SH-SY5Y (cell line): ENCODE measurements around the gene TWIST2.

Experiments used
- GATA2 ChIP-seq: IDR thresholded peaks from 2 replicates; pipeline ENCODE4 v1.6.1; 2011; ENCODE audit warnings: mild to moderate bottlenecking, low read depth, low read length
- GATA3 ChIP-seq: IDR thresholded peaks from 2 replicates; pipeline ENCODE4 v1.6.1; 2011; ENCODE audit warnings: low read depth, mild to moderate bottlenecking, low read length, moderate library complexity

TWIST2 gene

GRCh38 chr2:238904177-238904576 lies 56.3 kb downstream of the TWIST2 start:
- TF ChIP-seq GATA2 (no peak), GATA3 (no peak)

- no peak for TF ChIP-seq GATA3
- TF ChIP-seq GATA2 = no peak
Observed at GRCh38 chr2:238904716-238905115, 56.8 kb downstream of the TWIST2 start.

- TF ChIP-seq GATA3 (no peak), GATA2 (no peak)
Observed at GRCh38 chr2:238905224-238905623, 57.3 kb downstream of the TWIST2 start.

GRCh38 chr2:238905644-238906043 lies 57.8 kb downstream of the TWIST2 start:
- no peak for TF ChIP-seq GATA3
- no peak for TF ChIP-seq GATA2

- no peak for TF ChIP-seq GATA3
- TF ChIP-seq GATA2 = no peak
Observed at GRCh38 chr2:238906254-238906935, 58.5 kb downstream of the TWIST2 start.

GRCh38 chr2:238906936-238907716 lies 59.2 kb downstream of the TWIST2 start:
- no peak for TF ChIP-seq GATA2
- TF ChIP-seq GATA3 = no peak

GRCh38 chr2:238907717-238908173 lies 59.9 kb downstream of the TWIST2 start:
- TF ChIP-seq GATA2 (no peak), GATA3 (no peak)

GRCh38 chr2:238908960-238909951 lies 61.4 kb downstream of the TWIST2 start:
- no peak for TF ChIP-seq GATA3
- no peak for TF ChIP-seq GATA2

GRCh38 chr2:238910751-238911351 lies 63.0 kb downstream of the TWIST2 start:
- TF ChIP-seq GATA2 = no peak
- no peak for TF ChIP-seq GATA3

- no peak for TF ChIP-seq GATA3
- TF ChIP-seq GATA2 = no peak
Observed at GRCh38 chr2:238911376-238912227, 63.7 kb downstream of the TWIST2 start.

- no peak for TF ChIP-seq GATA3
- TF ChIP-seq GATA2 = no peak
Observed at GRCh38 chr2:238912228-238912915, 64.5 kb downstream of the TWIST2 start.

GRCh38 chr2:238912916-238913875 lies 65.3 kb downstream of the TWIST2 start:
- TF ChIP-seq GATA2 (no peak), GATA3 (no peak)
